Colonic mucosa (tissue), 2 donors: ENCODE results near the gene MUC2. TPM values are rescaled to one million over a fixed set of nuclear protein-coding genes. Genes with fewer than 3 reads are reported as not detected.

Experiments used
- total RNA-seq, 2 donors: library from RNA; stranded (reverse); fragmentation: NEBNext Ultra II Directional in 1 of 2; extraction: Animal tissue kit (Norgen Biotek cat#: 25700) in 1 of 2; gene quantifications; one replicate each; pipeline ENCODE4 v1.2.1, GENCODE V29; 2021
- donor health status: DM: no; HTN: no; CAD: no.
- donor health status: DM: no; HTN: no; CAD: no.

MUC2 gene
- total RNA-seq, 2 donors from 2014 or later, result 1,230 to 1,438 TPM

Other genes with a start within 250 kb of the MUC2 start
- gene CRACR2B, start 247.0 kb upstream of the MUC2 start, total RNA-seq, result 100 to 1,000 TPM in 1 of 2 donors, 10 to 100 TPM in 1; 97.3 to 108 TPM
- gene CD151, start 241.9 kb upstream of the MUC2 start, total RNA-seq, result 100 to 1,000 TPM; 371 to 396 TPM
- gene POLR2L, start 232.3 kb upstream of the MUC2 start, total RNA-seq, result 100 to 1,000 TPM in 1 of 2 donors, 10 to 100 TPM in 1; 77.4 to 181 TPM
- gene TSPAN4, start 232.0 kb upstream of the MUC2 start, total RNA-seq, result 10 to 100 TPM; 12.1 to 12.7 TPM
- 100 to 1,000 TPM in 1 of 2 donors, 10 to 100 TPM in 1; 46.4 to 113 TPM for gene CHID1, start 164.1 kb upstream of the MUC2 start, total RNA-seq
- gene AP2A2, start 149.0 kb upstream of the MUC2 start, total RNA-seq, result 10 to 100 TPM; 69.4 to 72.5 TPM
- under 1 TPM in 1 of 2 donors, not detected in 1; 0.10 TPM for gene MUC6, start 38.2 kb upstream of the MUC2 start, total RNA-seq
- gene MUC5AC, start 83.1 kb downstream of the MUC2 start, total RNA-seq, result under 1 TPM; 0.03 to 0.20 TPM
- gene MUC5B, start 148.2 kb downstream of the MUC2 start, total RNA-seq, result 100 to 1,000 TPM; 285 to 655 TPM
- gene TOLLIP, start 234.8 kb downstream of the MUC2 start, total RNA-seq, result 10 to 100 TPM; 49.8 to 59.7 TPM